Liver (tissue), 9 donors: ENCODE results near the gene DMD. TPM values are rescaled to one million over a fixed set of nuclear protein-coding genes. Genes with fewer than 3 reads are reported as not detected.

Source experiments
- DNase-seq: peaks from one replicate; pipeline ENCODE4 v3.0.0-alpha.2; 2017; ENCODE audit warnings: low spot score
- H3K27ac ChIP-seq, 2 donors: one replicate each; pipeline ENCODE4 v1.7.0; 2013; ENCODE audit warnings: inconsistent platforms in 2 of 2, low read length in 2 of 2, control low read depth in 1 of 2, low read depth in 1 of 2, mild to moderate bottlenecking in 1 of 2
- H3K27me3 ChIP-seq, 4 donors: one replicate each; pipeline versions ENCODE4 v1.6.1 to v1.7.0; 2013; ENCODE audit warnings: low read length in 3 of 4, inconsistent platforms in 1 of 4, mild to moderate bottlenecking in 1 of 4, moderate library complexity in 1 of 4; ENCODE audit not compliant: control insufficient read depth in 4 of 4, insufficient read depth in 4 of 4
- H3K36me3 ChIP-seq, 4 donors: one replicate each; pipeline versions ENCODE4 v1.6.1 to v1.7.0; 2013; ENCODE audit warnings: low read length in 3 of 4, mild to moderate bottlenecking in 3 of 4, low read depth in 1 of 4, moderate library complexity in 1 of 4; ENCODE audit not compliant: control insufficient read depth in 4 of 4, insufficient read depth in 3 of 4
- H3K4me1 ChIP-seq, 4 donors: one replicate each; pipeline versions ENCODE4 v1.6.1 to v1.7.0; 2013; ENCODE audit warnings: low read length in 3 of 4, mild to moderate bottlenecking in 3 of 4, moderate library complexity in 1 of 4; ENCODE audit not compliant: control insufficient read depth in 4 of 4, insufficient read depth in 4 of 4
- H3K4me3 ChIP-seq, 3 donors: one replicate each; pipeline versions ENCODE4 v1.6.1 to v1.7.0; 2013; ENCODE audit warnings: low read length in 3 of 3, control low read depth in 1 of 3, low read depth in 1 of 3, mild to moderate bottlenecking in 1 of 3
- H3K9ac ChIP-seq, 2 donors: one replicate each; pipeline ENCODE4 v1.7.0; 2013; ENCODE audit warnings: low read length in 2 of 2, mild to moderate bottlenecking in 2 of 2, moderate library complexity in 2 of 2, control low read depth in 1 of 2, low read depth in 1 of 2
- H3K9me3 ChIP-seq, 4 donors: one replicate each; pipeline versions ENCODE4 v1.6.1 to v1.7.0; 2013; ENCODE audit warnings: low read length in 3 of 4; ENCODE audit not compliant: control insufficient read depth in 4 of 4
- EGR1 ChIP-seq, 2 donors: IDR thresholded peaks; 2 replicates each; pipeline ENCODE4 v1.6.1; 2016 to 2018; ENCODE audit warnings: antibody characterized with exemption in 2 of 2, low read depth in 2 of 2
- FOXA1 ChIP-seq: IDR thresholded peaks from 2 replicates; pipeline ENCODE4 v1.6.1; 2016; ENCODE audit warnings: antibody characterized with exemption
- FOXA2 ChIP-seq: IDR thresholded peaks from 2 replicates; pipeline ENCODE4 v1.6.1; 2016; ENCODE audit warnings: antibody characterized with exemption
- GABPA ChIP-seq, 2 donors: IDR thresholded peaks in 1 of 2; conservative IDR thresholded peaks in 1 of 2; 2 replicates each; pipeline ENCODE4 v1.6.1; 2016; ENCODE audit warnings: antibody characterized with exemption in 2 of 2, mild to moderate bottlenecking in 1 of 2, moderate library complexity in 1 of 2
- HNF4A ChIP-seq, 2 donors: conservative IDR thresholded peaks; 2 replicates each; pipeline ENCODE4 v1.6.1; 2016; ENCODE audit warnings: antibody characterized with exemption in 2 of 2, mild to moderate bottlenecking in 2 of 2
- HNF4G ChIP-seq: IDR thresholded peaks from 2 replicates; pipeline ENCODE4 v1.6.1; 2016; ENCODE audit warnings: antibody characterized with exemption
- JUND ChIP-seq, 2 donors: IDR thresholded peaks; 2 replicates each; pipeline ENCODE4 v1.6.1; 2016; ENCODE audit warnings: antibody characterized with exemption in 2 of 2
- NR2F2 ChIP-seq: IDR thresholded peaks from 2 replicates; pipeline ENCODE4 v1.6.1; 2016; ENCODE audit warnings: antibody characterized with exemption
- RAD21 ChIP-seq, 2 donors: IDR thresholded peaks; 2 replicates each; pipeline ENCODE4 v1.6.1; 2016; ENCODE audit warnings: antibody characterized with exemption in 2 of 2, mild to moderate bottlenecking in 2 of 2
- RXRA ChIP-seq, 2 donors: IDR thresholded peaks; 2 replicates each; pipeline ENCODE4 v1.6.1; 2017 to 2018; ENCODE audit warnings: antibody characterized with exemption in 2 of 2, mild to moderate bottlenecking in 1 of 2
- SP1 ChIP-seq: IDR thresholded peaks from 2 replicates; pipeline ENCODE4 v1.6.1; 2018; ENCODE audit warnings: antibody characterized with exemption, mild to moderate bottlenecking
- TAF1 ChIP-seq: conservative IDR thresholded peaks from 2 replicates; pipeline ENCODE4 v1.6.1; 2016; ENCODE audit warnings: antibody characterized with exemption, mild to moderate bottlenecking
- YY1 ChIP-seq: IDR thresholded peaks from 2 replicates; pipeline ENCODE4 v1.6.1; 2016; ENCODE audit warnings: antibody characterized with exemption, mild to moderate bottlenecking
- WGBS: extraction: QIAGEN DNeasy Blood & Tissue Kit; methylation state at CpG from one replicate; pipeline ENCODE4 v1.1.7; 2013; 5-methylcytosine and 5-hydroxymethylcytosine counted together
- polyA plus RNA-seq, 2 donors: library from polyadenylated mRNA; stranded (reverse) in 1 of 2; unstranded in 1 of 2; fragments of 200-250 nt in 1 of 2; fragments of >200 nt in 1 of 2; fragmentation: Nextera tagmentation in 1 of 2; extraction: Ambion mirVana in 1 of 2; gene quantifications; one replicate each; pipeline versions ENCODE4 v1.2.1 to v1.2.3, GENCODE V29; 2013 to 2015
- total RNA-seq, 2 donors: library from RNA; depleted of rRNA; stranded (reverse); fragments of >200 nt; gene quantifications; one replicate each; pipeline ENCODE4 v1.2.3, GENCODE V29; 2014
- TF ChIP-seq, protein P1 (sequence below): IDR thresholded peaks from 2 replicates; pipeline ENCODE4 v1.6.1; 2016; ENCODE audit warnings: antibody characterized with exemption, mild to moderate bottlenecking
- TF ChIP-seq, protein P2 (sequence below): IDR thresholded peaks from 2 replicates; pipeline ENCODE4 v1.6.1; 2016; ENCODE audit warnings: antibody characterized with exemption
- TF ChIP-seq, protein P3 (sequence below): IDR thresholded peaks from 2 replicates; pipeline ENCODE4 v1.6.1; 2016; ENCODE audit warnings: antibody characterized with exemption
- TF ChIP-seq, protein P4 (sequence below): fragments of 150-350 bp; IDR thresholded peaks from 2 replicates; pipeline ENCODE4 v1.5.1; 2017; ENCODE audit warnings: improper control_type of control experiment, low read depth, low read length; ENCODE audit not compliant: missing input control
- TF ChIP-seq, protein P5 (sequence below): IDR thresholded peaks from 2 replicates; pipeline ENCODE4 v1.6.1; 2016; ENCODE audit warnings: antibody characterized with exemption
- donor health status: healthy.
- donor health status: healthy.
- donor health status: healthy.
- donor health status: healthy.
- donor health status: healthy.

The DMD gene
- total and polyA plus RNA-seq, 4 donors: 14.6 to 61.9 (median 23.9) TPM

DNA sequence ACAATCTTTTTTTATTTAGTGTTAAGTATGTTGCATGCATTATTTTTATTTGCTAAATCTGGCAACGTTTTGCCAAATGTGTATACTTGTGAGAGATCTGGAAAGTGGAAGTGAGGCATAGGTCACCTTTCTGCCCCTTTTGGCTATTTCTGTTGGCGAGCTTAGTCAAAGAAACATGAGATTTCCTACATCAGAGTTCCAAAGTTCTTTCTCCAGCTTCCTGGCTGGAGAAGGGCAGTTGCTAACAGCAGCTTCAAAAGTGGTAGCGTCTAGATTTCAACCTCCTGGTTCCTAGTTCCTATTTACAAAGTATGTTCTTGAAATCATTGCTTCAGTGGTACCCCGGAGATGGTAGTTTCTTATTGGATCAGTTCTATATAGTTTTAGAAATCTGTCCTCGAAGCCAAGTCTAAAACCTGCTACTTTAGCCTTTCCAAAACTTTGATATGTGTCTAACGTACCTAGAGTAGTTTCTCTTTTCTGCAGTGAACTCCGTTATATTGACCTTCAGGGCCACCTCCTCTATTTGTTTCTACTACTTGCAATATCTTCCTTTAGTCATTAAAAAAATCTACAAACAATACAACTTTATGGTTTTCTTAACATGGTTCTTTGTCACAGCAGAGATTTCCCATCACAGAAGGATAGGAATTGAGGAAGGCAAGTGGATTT lies 1683.8 kb downstream of the DMD start:
- TF ChIP-seq GABPA (IDR thresholded peaks at IDR 0.05 in 1 of 2, conservative IDR thresholded peaks at IDR 0.05 in 1 of 2) (no peak), SP1 (peak; percentile 87), NR2F2 (no peak), YY1 (no peak), RXRA (IDR thresholded peaks at IDR 0.05) (peak; percentile 45 to 62), TAF1 (peak; percentile 67), FOXA2 (no peak), RAD21 (IDR thresholded peaks at IDR 0.05) (peak; percentile 18 to 26), FOXA1 (no peak), HNF4A (conservative IDR thresholded peaks at IDR 0.05) (peak; percentile 76 to 77), JUND (IDR thresholded peaks at IDR 0.05) (peak in 1 of 2 donors; percentile 22)
- TF ChIP-seq, protein P1, sequence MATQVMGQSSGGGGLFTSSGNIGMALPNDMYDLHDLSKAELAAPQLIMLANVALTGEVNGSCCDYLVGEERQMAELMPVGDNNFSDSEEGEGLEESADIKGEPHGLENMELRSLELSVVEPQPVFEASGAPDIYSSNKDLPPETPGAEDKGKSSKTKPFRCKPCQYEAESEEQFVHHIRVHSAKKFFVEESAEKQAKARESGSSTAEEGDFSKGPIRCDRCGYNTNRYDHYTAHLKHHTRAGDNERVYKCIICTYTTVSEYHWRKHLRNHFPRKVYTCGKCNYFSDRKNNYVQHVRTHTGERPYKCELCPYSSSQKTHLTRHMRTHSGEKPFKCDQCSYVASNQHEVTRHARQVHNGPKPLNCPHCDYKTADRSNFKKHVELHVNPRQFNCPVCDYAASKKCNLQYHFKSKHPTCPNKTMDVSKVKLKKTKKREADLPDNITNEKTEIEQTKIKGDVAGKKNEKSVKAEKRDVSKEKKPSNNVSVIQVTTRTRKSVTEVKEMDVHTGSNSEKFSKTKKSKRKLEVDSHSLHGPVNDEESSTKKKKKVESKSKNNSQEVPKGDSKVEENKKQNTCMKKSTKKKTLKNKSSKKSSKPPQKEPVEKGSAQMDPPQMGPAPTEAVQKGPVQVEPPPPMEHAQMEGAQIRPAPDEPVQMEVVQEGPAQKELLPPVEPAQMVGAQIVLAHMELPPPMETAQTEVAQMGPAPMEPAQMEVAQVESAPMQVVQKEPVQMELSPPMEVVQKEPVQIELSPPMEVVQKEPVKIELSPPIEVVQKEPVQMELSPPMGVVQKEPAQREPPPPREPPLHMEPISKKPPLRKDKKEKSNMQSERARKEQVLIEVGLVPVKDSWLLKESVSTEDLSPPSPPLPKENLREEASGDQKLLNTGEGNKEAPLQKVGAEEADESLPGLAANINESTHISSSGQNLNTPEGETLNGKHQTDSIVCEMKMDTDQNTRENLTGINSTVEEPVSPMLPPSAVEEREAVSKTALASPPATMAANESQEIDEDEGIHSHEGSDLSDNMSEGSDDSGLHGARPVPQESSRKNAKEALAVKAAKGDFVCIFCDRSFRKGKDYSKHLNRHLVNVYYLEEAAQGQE: peak; percentile 75
- TF ChIP-seq, protein P2, sequence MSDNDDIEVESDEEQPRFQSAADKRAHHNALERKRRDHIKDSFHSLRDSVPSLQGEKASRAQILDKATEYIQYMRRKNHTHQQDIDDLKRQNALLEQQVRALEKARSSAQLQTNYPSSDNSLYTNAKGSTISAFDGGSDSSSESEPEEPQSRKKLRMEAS: no peak
- DNase-seq: no peak
- peak overlapping the region in 2 of 3 donors; percentile 23 to 29 for H3K4me3 ChIP-seq
- H3K27ac ChIP-seq: peak overlapping the region; percentile 67 to 69
- peaks cover 0 to 8% (median 4%) of the 10 kb centered on the region in 4 donors for H3K4me1 ChIP-seq
- no peaks in the 10 kb centered on the region for H3K36me3 ChIP-seq
- peak overlapping the region in 1 of 2 donors; percentile 64 for H3K9ac ChIP-seq
- H3K27me3 ChIP-seq: peaks cover 0 to 2% (median 0%) of the 10 kb centered on the region in 4 donors
- no peaks in the 10 kb centered on the region for H3K9me3 ChIP-seq
- WGBS: 27% methylated on average over 7 of the region's 7 CpGs

DNA sequence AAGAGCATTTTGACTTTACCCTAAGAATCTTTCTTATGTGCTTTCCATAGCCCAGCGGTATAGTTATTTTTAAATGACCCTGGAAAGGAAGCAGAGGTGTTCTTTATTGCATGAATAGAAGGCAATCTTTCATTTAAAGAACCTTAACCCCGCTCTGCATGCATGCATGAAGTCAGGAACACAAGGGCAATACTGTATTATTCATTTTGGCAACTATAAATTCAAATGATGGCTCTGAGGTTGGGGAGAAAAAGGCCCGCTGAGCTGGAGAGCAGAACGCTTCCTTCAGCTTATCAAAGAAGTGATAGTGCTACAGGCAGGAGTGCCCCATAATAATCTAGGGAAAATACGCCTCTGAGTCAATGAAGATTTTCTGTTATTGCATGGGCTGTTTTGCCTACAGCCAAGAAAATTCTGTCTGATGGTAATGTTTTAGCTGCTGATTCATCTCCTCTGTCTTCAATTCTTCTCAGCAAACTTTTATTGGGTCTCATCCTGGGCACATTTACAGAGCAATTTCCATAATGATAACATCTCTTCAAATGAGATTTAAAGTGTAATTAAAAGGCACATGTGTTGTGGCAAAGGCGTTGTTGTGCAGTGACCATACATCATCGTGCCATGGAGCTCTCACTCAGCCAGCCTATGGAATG lies 1687.3 kb downstream of the DMD start:
- Histone ChIP-seq H3K9me3 (peaks cover 0 to 2% (median 0%) of the 10 kb centered on the region in 4 donors), H3K4me1 (peaks cover 0 to 8% (median 4%) of the 10 kb centered on the region in 4 donors), H3K27me3 (peaks cover 0 to 2% (median 0%) of the 10 kb centered on the region in 4 donors), H3K9ac (no peak overlapping the region), H3K36me3 (no peaks in the 10 kb centered on the region), H3K4me3 (no peak overlapping the region), H3K27ac (no peak overlapping the region)
- 73% methylated on average over 7 of the region's 7 CpGs for WGBS
- no peak for DNase-seq
- TF ChIP-seq FOXA1 (no peak), FOXA2 (no peak), SP1 (no peak), JUND (IDR thresholded peaks at IDR 0.05) (no peak), TAF1 (no peak), HNF4A (conservative IDR thresholded peaks at IDR 0.05) (no peak), GABPA (IDR thresholded peaks at IDR 0.05 in 1 of 2, conservative IDR thresholded peaks at IDR 0.05 in 1 of 2) (no peak), EGR1 (IDR thresholded peaks at IDR 0.05; ENCODE audit: low read depth in 2 of 2) (no peak), RXRA (IDR thresholded peaks at IDR 0.05) (no peak), YY1 (no peak), HNF4G (no peak)
- TF ChIP-seq, protein P1: no peak
- TF ChIP-seq, protein P3, sequence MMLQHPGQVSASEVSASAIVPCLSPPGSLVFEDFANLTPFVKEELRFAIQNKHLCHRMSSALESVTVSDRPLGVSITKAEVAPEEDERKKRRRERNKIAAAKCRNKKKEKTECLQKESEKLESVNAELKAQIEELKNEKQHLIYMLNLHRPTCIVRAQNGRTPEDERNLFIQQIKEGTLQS: no peak
- TF ChIP-seq, protein P4, sequence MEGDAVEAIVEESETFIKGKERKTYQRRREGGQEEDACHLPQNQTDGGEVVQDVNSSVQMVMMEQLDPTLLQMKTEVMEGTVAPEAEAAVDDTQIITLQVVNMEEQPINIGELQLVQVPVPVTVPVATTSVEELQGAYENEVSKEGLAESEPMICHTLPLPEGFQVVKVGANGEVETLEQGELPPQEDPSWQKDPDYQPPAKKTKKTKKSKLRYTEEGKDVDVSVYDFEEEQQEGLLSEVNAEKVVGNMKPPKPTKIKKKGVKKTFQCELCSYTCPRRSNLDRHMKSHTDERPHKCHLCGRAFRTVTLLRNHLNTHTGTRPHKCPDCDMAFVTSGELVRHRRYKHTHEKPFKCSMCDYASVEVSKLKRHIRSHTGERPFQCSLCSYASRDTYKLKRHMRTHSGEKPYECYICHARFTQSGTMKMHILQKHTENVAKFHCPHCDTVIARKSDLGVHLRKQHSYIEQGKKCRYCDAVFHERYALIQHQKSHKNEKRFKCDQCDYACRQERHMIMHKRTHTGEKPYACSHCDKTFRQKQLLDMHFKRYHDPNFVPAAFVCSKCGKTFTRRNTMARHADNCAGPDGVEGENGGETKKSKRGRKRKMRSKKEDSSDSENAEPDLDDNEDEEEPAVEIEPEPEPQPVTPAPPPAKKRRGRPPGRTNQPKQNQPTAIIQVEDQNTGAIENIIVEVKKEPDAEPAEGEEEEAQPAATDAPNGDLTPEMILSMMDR: no peak
- TF ChIP-seq, protein P5, sequence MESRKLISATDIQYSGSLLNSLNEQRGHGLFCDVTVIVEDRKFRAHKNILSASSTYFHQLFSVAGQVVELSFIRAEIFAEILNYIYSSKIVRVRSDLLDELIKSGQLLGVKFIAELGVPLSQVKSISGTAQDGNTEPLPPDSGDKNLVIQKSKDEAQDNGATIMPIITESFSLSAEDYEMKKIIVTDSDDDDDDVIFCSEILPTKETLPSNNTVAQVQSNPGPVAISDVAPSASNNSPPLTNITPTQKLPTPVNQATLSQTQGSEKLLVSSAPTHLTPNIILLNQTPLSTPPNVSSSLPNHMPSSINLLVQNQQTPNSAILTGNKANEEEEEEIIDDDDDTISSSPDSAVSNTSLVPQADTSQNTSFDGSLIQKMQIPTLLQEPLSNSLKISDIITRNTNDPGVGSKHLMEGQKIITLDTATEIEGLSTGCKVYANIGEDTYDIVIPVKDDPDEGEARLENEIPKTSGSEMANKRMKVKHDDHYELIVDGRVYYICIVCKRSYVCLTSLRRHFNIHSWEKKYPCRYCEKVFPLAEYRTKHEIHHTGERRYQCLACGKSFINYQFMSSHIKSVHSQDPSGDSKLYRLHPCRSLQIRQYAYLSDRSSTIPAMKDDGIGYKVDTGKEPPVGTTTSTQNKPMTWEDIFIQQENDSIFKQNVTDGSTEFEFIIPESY: no peak
